GM12873 (cell line): ENCODE data around the gene SNX17.

ENCODE experiments used
- TF ChIP-seq, protein P1 (sequence below): IDR thresholded peaks from 2 replicates; pipeline ENCODE4 v1.5.1; 2012; ENCODE audit warnings: low read depth, mild to moderate bottlenecking, moderate library complexity, low read length, control low read depth; ENCODE audit not compliant: insufficient read depth; ENCODE audit errors: missing control alignments

Gene SNX17

GRCh38 chr2:27335311-27335710 lies 35.1 kb upstream of the SNX17 start:
- TF ChIP-seq, protein P1, sequence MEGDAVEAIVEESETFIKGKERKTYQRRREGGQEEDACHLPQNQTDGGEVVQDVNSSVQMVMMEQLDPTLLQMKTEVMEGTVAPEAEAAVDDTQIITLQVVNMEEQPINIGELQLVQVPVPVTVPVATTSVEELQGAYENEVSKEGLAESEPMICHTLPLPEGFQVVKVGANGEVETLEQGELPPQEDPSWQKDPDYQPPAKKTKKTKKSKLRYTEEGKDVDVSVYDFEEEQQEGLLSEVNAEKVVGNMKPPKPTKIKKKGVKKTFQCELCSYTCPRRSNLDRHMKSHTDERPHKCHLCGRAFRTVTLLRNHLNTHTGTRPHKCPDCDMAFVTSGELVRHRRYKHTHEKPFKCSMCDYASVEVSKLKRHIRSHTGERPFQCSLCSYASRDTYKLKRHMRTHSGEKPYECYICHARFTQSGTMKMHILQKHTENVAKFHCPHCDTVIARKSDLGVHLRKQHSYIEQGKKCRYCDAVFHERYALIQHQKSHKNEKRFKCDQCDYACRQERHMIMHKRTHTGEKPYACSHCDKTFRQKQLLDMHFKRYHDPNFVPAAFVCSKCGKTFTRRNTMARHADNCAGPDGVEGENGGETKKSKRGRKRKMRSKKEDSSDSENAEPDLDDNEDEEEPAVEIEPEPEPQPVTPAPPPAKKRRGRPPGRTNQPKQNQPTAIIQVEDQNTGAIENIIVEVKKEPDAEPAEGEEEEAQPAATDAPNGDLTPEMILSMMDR = no peak

- TF ChIP-seq, protein P1 = no peak
Observed at GRCh38 chr2:27336173-27336572, 34.2 kb upstream of the SNX17 start.

DNA sequence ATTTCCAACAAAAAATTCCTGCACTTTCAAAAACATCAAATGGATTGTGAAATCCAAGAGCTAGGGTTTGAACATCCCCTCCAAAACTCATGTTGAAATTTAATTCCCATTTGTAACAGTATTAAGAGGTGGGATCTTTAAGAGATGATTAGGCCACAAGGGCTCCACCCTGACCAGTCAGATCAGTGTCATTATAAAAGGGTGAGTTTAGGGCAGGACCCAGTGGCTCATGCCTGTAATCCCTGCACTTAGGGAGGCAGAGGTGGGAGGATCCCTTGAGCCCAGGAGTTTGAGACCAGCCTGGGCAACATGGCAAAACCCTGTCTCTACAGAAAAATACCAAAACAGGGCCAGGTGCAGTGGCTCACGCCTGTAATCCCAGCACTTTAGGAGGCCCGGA lies 22.8 kb upstream of the SNX17 start:
- TF ChIP-seq, protein P1 = no peak

DNA sequence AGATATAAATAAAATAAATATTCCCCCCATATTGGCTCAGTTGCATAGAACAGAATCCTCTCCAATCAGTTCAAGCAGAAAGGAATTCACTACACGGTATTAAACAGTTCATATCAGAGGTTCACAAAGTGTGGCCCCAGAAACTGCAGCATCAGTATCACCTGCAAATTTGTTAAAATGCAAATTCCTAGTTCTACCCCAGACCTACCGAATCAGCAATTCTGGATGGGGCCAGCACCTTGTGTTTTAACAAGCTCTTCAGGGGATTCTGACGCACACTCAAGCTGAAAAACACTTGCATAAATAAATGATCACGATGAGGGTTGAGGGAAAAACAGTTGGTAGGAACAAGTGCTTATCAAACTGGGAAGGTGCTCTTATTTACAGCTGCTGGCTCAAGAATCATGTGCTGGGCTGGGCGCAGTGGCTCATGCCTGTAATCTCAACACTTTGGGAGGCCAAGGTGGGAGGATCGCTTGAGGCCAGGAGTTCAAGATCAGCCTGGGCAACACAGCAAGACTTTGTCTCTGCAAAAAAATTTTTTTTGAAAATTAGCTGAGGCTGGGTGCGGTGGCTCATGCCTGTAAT lies 20.2 kb upstream of the SNX17 start:
- TF ChIP-seq, protein P1 = no peak

DNA sequence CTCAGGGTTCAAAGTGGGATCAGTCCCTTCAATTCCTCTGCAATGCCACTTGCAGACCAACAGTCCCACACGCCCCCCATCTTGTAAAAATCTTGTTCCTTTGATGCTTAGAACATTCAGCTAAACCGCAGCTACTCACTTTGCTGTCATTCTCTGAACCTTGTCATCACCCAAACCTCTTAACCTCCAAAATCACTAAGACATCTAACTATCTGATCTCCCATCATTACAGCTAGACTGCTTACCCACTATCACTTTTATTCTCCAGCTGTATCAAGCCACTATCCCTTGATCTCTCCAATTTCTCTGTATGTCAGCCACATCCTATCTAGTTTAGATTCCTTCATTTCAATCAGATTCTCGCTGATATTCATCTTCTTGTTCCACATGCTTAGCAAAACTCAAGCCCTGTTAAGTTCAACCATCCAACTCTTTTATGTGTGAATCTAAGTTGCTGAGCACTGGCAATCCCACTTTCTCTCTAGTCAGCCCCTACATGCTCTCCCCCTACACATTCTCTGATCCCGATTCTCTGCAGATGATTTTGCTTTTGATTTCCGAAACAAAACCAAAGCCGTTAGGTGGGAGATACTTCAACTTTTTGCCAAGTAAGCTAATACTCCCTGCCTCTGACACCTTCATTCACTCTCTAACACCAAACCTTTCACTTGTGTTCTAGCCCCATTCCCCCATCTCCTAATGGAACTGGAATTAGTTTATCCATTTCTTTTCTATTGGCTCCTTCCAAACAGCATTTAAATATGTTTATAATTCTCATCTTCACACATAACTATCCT lies 18.4 kb upstream of the SNX17 start:
- TF ChIP-seq, protein P1 = no peak

- TF ChIP-seq, protein P1 = no peak
Observed at GRCh38 chr2:27353762-27354596, 16.4 kb upstream of the SNX17 start.

GRCh38 chr2:27354597-27354927 lies 15.9 kb upstream of the SNX17 start:
- TF ChIP-seq, protein P1 = no peak
